Measurements from ENCODE around the gene TBC1D7.

GRCh38 chr6:13304580-13305260, 23.6 kb downstream of the TBC1D7 start:
- TF ChIP-seq CTCF (IDR thresholded peaks at IDR 0.05; ENCODE audit: low read depth, low read length, poor library complexity, severe bottlenecking) (no peak), EZH2phosphoT487 (IDR thresholded peaks at IDR 0.05; ENCODE audit: borderline replicate concordance, low read length) (no peak)

Data from DOHH2 (cell line).